ENCODE data around the gene CATSPERZ.

The CATSPERZ gene

DNA sequence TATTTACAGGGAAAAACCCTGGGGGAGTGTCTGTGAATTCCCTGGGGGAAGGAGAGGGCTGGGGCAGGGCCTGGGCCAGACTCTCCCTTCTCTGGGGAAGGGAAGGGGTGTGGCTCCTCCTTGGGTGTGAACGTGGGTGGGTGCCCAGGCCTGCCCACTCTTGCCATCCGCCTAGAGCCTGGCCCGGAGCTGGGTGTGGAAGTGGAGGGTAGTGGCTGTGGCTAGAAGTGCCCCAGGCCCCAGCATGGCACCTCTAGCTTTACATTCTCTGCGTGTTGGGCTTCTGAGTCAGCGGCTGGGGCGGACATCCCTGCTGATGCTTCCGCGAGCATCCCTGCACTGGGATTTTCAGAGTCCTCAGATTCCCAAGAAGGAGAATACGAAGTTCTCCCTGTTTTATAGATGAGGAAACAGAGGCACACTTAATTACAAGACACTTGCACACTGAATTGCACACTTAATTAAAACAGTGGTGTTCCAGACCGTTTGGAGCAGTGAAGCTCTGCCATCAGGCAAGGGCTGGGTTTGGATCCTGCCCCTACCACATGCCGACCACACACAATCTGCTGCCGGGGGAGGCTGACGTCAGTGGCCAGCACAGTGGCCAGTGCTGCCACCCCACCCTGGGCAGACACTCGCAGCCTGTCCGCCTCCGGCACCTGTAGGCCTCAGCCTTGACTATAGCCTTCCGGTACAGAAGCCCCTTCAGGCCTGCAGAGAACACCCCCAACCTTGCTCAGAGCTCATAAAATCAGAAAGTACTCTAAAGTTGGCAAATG lies 23.3 kb upstream of the CATSPERZ start:
- ChIA-PET POLR2A (interaction anchor here (1.1 to 1.6 kb wide), 3 partner anchors 10 to 41 kb away, joined by 3 to 4 read pairs (median 3); partner anchors contain the start of genes PRDX5 and TRMT112), CTCF (interaction anchor here (0.6 to 1.1 kb wide), 2 partner anchors 24 to 349 kb away, joined by 3 to 8 read pairs; no protein-coding TSS in a partner anchor)
- TF ChIP-seq NFRKB (IDR thresholded peaks at IDR 0.05), result no peak
- no peak for DNase-seq (ENCODE audit: extremely low spot score)

DNA sequence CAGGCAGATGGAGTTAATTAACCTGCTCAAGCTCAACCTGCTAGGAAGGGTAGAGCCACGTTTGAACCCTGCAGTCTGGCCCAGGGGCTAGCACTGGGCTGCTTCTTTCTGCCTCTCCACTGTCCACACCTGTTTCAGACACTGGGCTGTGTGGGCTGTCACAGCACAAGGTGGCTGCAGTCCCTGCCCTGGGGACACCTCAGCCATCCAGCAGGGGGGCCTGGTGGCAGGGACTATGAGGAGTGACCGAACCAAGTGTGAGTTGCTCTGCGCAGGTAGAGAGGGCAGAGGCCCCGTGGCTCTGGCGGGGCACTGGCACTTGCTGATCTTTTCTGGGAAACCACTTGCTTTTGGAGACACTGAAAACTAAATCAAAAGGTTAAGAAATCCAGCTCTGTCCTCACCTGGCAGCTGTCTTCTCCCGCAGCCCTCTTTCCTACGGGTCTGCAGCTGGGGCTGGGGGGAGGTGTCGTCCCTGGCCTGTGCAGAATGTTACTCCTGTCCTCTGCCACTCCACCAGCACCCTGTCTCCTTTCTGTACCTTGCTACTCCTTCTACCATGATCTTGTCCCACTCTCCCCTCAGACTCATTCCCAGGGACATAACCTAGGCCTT lies 21.5 kb upstream of the CATSPERZ start:
- CTCF ChIA-PET, result no interaction called here
- TF ChIP-seq BHLHE40 (IDR thresholded peaks at IDR 0.05; ENCODE audit: borderline replicate concordance) (no peak), L3MBTL2 (conservative IDR thresholded peaks at IDR 0.05) (no peak), HDGF (IDR thresholded peaks at IDR 0.05; ENCODE audit: borderline replicate concordance) (no peak), NFRKB (IDR thresholded peaks at IDR 0.05) (no peak), FOXK2 (IDR thresholded peaks at IDR 0.05) (no peak)
- TF ChIP-seq, protein P1, sequence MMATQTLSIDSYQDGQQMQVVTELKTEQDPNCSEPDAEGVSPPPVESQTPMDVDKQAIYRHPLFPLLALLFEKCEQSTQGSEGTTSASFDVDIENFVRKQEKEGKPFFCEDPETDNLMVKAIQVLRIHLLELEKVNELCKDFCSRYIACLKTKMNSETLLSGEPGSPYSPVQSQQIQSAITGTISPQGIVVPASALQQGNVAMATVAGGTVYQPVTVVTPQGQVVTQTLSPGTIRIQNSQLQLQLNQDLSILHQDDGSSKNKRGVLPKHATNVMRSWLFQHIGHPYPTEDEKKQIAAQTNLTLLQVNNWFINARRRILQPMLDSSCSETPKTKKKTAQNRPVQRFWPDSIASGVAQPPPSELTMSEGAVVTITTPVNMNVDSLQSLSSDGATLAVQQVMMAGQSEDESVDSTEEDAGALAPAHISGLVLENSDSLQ (IDR thresholded peaks at IDR 0.05), result no peak
- DNase-seq (ENCODE audit: extremely low spot score), result no peak
- POLR2A ChIA-PET, result no interaction called here

DNA sequence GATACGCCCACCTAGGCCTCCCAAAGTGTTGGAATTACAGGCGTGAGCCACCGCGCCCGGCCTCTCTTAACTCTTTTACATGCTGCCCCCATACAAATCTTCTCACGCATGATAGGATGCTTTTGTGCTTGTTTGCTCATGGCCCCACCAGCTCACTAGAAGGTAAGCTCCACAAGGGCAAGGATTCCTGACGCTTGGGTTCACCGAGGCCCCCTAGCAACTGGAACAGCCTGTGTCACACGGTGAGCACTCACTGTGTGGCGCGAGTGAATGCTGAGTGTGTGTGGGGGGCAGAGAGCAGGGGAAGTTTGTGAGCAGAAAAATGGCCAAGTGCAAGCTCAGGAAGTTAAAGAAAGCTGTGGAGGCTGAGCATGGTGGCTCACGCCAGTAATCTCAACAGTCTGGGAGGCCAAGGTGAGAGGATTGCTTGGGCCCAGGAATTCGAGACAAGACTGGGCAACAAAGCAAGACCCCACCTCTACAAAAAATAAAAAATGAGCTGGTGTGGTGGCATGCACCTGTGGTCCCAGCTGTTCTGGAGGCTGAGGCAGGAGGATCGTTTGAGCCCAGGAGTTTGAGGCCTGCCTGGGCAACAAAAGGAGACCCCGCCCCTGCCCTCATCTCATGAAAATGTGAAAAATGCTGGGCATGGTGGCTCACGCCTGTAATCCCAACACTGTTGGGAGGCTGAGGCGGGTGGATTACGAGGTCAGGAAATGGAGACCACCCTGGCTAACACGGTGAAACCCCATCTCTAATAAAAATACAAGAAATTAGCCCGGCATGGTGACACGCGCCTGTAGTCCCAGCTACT lies 18.0 kb upstream of the CATSPERZ start:
- POLR2A ChIA-PET, result interaction anchor here (8.5 kb wide), 1 partner anchor 11 kb away, joined by 81 read pairs; no protein-coding TSS in a partner anchor
- no peak for TF ChIP-seq SP1 (IDR thresholded peaks at IDR 0.05)
- no peak for TF ChIP-seq ZNF384 (IDR thresholded peaks at IDR 0.05)
- TF ChIP-seq L3MBTL2 (conservative IDR thresholded peaks at IDR 0.05), result no peak
- TF ChIP-seq NFRKB (IDR thresholded peaks at IDR 0.05), result no peak
- TF ChIP-seq SUZ12 (IDR thresholded peaks at IDR 0.05), result no peak
- TF ChIP-seq FOXM1 (IDR thresholded peaks at IDR 0.05; ENCODE audit: borderline replicate concordance), result no peak
- TF ChIP-seq, protein P1 (IDR thresholded peaks at IDR 0.05), result no peak
- TF ChIP-seq ARNT (IDR thresholded peaks at IDR 0.05), result no peak
- no peak for TF ChIP-seq FOXA1 (IDR thresholded peaks at IDR 0.05)
- TF ChIP-seq FOXK2 (IDR thresholded peaks at IDR 0.05), result no peak
- TF ChIP-seq TARDBP (IDR thresholded peaks at IDR 0.05), result no peak
- no peak for TF ChIP-seq BHLHE40 (IDR thresholded peaks at IDR 0.05; ENCODE audit: borderline replicate concordance)
- no peak for TF ChIP-seq LEF1 (IDR thresholded peaks at IDR 0.05; ENCODE audit: borderline replicate concordance)
- no peak for TF ChIP-seq HDGF (IDR thresholded peaks at IDR 0.05; ENCODE audit: borderline replicate concordance)
- no peak for TF ChIP-seq CTBP1 (IDR thresholded peaks at IDR 0.05; ENCODE audit: borderline replicate concordance)
- no peak for TF ChIP-seq ELF4 (IDR thresholded peaks at IDR 0.05)
- CTCF ChIA-PET, result no interaction called here
- no peak for DNase-seq (ENCODE audit: extremely low spot score)

DNA sequence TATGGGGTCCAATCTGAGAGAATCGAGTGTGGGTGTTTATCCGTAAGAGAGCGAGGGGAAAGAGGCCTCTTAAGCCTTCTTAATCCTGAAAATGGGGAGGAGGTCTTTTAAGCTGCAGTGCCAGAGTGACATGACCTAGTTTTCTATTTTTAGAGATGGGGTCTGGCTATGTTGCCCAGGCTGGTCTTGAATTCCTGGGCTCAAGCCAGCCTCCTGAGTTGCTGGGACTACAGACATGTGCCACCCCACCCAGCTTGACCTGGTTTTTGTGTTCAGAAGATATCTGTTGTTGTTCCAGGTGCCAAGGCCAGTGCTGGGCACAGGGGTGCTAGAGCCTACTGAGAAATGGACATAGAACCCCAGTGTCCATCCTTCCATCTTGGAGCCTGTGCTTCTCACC lies 17.1 kb upstream of the CATSPERZ start:
- no peak for TF ChIP-seq L3MBTL2 (conservative IDR thresholded peaks at IDR 0.05)
- TF ChIP-seq LEF1 (IDR thresholded peaks at IDR 0.05; ENCODE audit: borderline replicate concordance), result no peak
- no peak for TF ChIP-seq CTBP1 (IDR thresholded peaks at IDR 0.05; ENCODE audit: borderline replicate concordance)
- no peak for TF ChIP-seq ELF4 (IDR thresholded peaks at IDR 0.05)
- no peak for TF ChIP-seq FOXK2 (IDR thresholded peaks at IDR 0.05)
- TF ChIP-seq FOXA1 (IDR thresholded peaks at IDR 0.05), result no peak
- TF ChIP-seq NFRKB (IDR thresholded peaks at IDR 0.05), result no peak
- no peak for TF ChIP-seq ARNT (IDR thresholded peaks at IDR 0.05)
- TF ChIP-seq SUZ12 (IDR thresholded peaks at IDR 0.05), result no peak
- TF ChIP-seq FOXM1 (IDR thresholded peaks at IDR 0.05; ENCODE audit: borderline replicate concordance), result no peak
- no peak for TF ChIP-seq HDGF (IDR thresholded peaks at IDR 0.05; ENCODE audit: borderline replicate concordance)
- TF ChIP-seq, protein P1 (IDR thresholded peaks at IDR 0.05), result no peak
- no peak for TF ChIP-seq ZNF384 (IDR thresholded peaks at IDR 0.05)
- TF ChIP-seq SP1 (IDR thresholded peaks at IDR 0.05), result no peak
- no peak for TF ChIP-seq BHLHE40 (IDR thresholded peaks at IDR 0.05; ENCODE audit: borderline replicate concordance)
- TF ChIP-seq TARDBP (IDR thresholded peaks at IDR 0.05), result no peak
- ChIA-PET CTCF (interaction anchor here (1.1 kb wide), 1 partner anchor 12 kb away, joined by 12 read pairs; no protein-coding TSS in a partner anchor), POLR2A (interaction anchor here (1.3 to 8.5 kb wide), 4 partner anchors 12 to 40 kb away, joined by 3 to 81 read pairs (median 6); partner anchors contain the start of genes PRDX5 and TRMT112)
- DNase-seq (ENCODE audit: extremely low spot score), result no peak

Measured in HEK293T (cell line).